Activated naive CD4-positive, alpha-beta T cell treated with anti-CD3 and anti-CD28 coated beads, Interleukin-2, amount 50 U/mL, for 16 hours (primary cell): ENCODE measurements around the gene HCRTR1.
A peak's percentile ranks its signal among the peaks of the same experiment; 100 is the strongest.

ENCODE experiments used
- DNase-seq: peaks from one replicate; pipeline ENCODE4 v3.0.0-alpha.2; 2020

HCRTR1 gene

DNA sequence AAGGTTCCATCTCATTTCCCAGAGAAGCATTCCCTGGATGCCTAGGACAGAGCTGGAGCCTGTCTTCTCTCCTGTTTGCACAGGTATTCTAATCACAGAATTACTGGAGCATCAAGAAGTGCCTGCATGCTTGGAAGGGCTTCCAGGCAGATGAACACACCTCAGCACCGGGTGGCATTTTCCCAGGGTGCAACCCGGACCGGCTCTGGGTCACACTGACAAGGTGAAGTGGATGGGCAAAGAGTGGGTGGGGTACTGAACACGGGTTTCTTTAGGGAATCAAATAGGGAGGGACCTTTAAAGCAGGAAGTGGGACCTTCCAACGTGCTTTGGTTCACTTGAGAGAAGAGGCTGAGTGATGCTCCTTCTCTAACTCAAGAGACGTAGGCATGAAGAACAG, 34.3 kb downstream of the HCRTR1 start:
- DNase-seq = no peak

- DNase-seq = no peak
Measured at GRCh38 chr1:31652891-31653499, 35.5 kb downstream of the HCRTR1 start.

DNA sequence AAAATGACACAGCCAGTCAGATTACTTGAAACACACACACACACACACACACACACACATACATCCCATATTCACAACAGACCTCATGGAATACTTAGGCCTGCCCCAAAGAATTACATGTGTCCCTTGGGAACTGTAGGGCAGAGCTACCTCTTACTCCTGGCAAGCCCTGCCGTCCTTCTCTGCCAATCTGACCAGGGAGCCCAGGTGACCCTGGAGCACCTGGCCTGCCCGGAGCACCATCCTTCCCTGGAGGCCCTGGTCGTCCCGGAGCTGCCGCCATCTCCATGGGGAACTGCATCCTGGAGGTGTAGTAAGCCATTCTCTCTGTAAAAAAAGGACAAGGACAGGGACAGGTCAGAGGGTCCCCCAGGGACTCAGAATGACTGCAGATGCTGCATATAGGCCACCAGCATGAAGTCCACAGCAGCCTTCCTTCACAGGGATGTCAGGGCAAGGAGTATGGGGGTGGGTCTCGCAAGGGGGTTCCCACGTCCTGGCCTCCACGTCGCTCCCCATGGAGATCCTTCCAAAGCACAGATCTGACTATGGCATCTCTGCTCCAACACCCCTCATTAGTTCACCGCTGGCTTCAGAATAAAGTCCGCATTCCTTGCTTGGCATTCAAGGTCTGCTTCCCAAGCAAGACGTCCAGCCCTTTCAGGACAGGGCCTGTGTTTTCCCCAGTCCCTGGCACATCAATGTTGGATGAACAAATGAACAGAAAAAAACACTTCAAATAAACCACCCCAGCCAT, 36.4 kb downstream of the HCRTR1 start:
- no peak for DNase-seq

GRCh38 chr1:31654474-31654776, 36.9 kb downstream of the HCRTR1 start:
- no peak for DNase-seq

- DNase-seq = no peak
Measured at GRCh38 chr1:31655104-31655503, 37.6 kb downstream of the HCRTR1 start.

GRCh38 chr1:31655756-31656155, 38.3 kb downstream of the HCRTR1 start:
- DNase-seq = no peak

- DNase-seq = no peak
Measured at GRCh38 chr1:31657020-31657804, 39.7 kb downstream of the HCRTR1 start.

DNA sequence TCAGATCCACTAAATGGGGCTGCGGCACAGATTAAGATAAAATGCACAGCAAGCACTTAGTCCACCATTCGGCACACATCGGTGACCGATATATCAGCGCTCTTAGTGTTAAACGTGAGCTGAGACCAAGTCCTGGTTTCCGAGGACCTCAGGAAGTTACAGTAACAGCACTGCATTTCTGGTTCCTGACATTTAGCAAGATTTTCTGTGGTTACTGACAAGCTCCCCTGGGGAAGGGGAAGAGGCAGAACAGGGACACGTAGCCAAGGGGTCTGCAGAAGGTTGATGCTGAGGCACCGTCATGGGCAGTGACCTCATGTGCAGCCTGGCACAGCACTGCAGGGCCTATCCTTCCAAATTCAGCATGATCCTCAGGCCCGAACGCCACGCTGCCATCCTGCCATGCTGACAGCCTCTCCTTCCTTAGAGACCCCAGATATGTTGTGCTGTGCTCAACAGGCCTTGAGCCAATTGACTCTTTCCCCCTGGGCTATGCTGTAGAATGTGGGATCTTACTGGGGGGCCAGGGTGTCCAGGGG, 40.6 kb downstream of the HCRTR1 start:
- no peak for DNase-seq

GRCh38 chr1:31658721-31659120, 41.2 kb downstream of the HCRTR1 start:
- DNase-seq = no peak

GRCh38 chr1:31659889-31660288, 42.4 kb downstream of the HCRTR1 start:
- DNase-seq = no peak

- no peak for DNase-seq
Measured at GRCh38 chr1:31660871-31661455, 43.5 kb downstream of the HCRTR1 start.

DNA sequence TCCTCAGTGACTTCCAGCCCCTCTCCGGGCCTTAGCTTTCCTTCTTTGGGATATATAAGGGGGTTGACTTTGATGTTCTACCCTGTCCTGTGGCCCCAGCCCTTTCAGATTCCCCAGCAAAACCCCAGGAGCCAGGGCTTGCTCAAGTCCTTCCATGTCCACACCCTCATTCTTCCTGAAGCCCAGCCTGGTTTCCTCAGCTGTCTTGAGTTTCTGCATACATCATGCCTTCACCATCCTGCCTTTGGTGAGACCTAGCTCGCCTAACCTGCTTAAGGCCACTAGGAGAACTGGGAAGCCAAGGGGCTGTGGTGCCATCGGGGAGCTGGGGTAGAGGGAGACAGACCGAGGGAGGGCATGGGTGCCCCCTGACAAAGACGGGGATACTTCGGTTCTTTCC, 44.4 kb downstream of the HCRTR1 start:
- no peak for DNase-seq

DNA sequence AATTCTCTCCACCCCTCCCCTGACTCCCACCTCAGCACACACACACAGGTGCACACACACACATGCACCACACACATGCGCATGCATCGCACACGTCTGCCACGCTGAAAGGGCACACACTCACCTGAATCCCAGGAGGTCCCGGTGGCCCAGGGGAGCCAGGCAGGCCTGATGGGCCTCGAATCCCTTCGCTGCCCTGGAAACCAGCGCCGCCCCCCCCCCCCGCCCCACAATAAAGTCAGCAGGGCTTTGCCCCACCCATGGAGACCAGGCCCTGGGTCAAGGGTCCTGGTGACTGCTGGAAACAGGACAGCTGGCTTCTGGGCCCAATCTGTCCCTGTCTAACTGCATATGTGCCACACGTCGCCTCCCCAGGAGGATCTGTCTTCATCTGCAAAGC, 45.0 kb downstream of the HCRTR1 start:
- DNase-seq = no peak

DNA sequence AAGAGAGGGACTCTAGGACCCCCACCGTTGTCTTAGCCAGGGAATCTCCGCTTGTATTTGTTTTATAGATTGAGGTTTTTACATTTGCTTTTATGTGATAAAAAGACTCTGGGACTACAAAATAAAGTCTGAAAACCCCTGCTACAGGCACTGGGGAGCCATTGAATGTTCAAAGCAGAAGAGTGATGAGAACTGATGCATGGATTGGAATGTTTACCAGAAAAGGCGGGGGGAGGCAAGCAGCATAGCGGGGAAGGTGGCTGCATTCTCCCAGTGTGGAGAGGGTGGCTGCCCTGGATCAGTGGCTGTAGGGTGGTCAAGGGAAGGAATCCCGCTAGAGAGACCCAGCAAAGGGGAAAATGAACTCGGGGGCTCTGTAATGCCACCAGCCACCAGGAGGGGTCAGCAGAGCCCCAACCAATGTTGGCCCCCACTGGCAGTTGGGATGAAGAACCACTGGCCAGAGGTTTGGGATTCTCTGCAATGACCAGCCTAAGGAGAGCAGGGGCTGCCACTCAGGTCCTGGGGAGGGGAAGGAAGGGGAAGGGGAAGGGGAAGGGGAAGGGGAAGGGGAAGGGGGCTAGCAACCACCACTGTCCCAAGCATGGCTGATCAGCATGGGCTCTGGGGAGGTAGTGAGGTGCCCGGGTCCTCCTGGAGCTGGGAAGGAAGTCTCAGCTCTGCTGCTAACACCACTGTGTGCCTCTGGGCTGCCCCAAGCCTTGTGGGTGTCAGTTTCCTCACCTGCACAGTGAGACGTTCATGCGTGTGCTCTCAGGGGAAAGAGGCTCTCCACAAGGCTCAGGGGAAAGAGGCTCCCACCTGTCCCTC, 46.3 kb downstream of the HCRTR1 start:
- peak; percentile 55 for DNase-seq

- DNase-seq = no peak
Measured at GRCh38 chr1:31664528-31664927, 47.0 kb downstream of the HCRTR1 start.

DNA sequence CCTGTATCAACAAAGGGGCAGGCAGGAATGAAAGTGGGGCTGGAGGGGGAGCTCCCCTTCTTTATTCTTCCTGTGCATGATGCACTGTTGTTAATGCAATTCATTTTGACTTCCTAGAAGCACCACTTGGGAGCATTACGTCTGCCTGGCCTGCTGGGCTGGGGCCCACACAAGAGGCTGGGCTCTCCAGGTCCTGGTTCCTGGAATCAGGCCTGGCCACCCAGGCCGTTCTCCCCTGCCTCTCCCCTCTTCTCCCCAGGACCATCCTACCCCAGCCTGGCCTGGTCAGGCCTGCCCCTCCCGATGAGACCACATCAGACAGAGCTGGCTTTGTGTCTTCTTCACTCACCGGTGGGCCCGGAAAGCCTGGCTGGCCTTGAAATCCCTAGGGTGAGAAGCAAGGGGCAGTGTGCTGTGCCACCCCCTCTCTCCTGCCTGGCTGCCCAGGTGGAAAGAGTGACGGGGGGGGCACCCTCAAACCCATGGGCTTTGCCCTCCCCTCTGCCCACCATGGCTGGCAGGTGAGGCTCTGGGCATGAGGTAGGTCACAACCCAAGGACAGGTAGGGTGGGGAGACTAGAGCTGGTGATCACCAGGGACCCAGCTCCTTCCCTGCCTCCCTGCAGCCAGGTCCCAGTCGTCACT, 47.9 kb downstream of the HCRTR1 start:
- DNase-seq = no peak

- no peak for DNase-seq
Measured at GRCh38 chr1:31666263-31666963, 48.9 kb downstream of the HCRTR1 start.

DNA sequence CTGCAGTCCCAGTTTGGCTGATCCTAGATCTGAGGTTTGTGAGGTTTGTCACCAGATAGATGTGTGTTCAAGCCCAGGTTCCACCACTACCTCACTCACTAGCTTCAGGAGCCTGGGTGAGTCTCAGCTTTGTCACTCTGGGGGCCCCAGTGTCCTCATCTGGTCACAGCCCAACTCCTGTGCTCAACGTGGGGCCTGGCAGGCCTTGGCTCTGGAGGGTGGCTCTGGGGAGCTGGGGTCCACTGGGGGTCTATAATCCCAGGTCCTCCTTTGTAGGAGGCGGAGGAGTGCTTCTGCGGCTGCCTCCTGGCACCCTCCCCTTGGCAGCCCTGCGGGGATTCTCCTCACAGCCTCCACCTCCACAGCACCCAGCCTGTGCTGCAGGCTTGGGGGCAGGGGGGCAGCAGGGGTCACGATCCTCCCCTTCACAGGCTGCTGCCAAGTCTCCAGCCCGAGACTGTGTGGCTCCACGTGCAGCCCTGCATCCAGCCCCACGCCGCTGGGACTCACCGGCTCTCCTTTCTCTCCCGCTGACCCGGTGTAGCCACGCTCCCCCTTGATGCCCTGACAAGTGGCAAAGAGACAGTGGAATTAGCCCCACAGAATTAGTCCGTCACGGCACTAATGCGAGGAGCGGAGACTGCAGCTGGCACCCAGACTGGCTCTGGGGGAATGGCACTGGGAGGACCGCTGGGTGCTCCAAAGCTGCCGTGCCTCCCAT, 49.7 kb downstream of the HCRTR1 start:
- no peak for DNase-seq

GRCh38 chr1:31668303-31668883, 50.9 kb downstream of the HCRTR1 start:
- no peak for DNase-seq

DNA sequence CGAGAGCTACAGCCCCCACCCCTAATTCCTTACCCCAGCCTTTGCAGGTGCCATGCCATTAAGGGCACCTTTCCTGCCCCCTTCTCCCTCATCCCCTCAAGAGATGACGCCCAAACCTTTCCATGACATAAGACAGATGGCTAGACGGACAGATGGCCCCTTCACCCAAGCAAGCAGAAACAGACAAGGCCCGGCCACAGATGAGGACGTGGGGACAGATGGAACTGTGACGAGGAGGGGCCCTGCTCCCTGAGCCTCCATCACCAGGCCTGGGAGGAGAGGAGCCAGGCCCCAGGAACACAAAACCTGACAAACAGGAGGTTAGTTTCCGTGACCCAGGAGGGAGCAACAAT, 51.9 kb downstream of the HCRTR1 start:
- no peak for DNase-seq
